Measurements from ENCODE around the gene ISG20.

Gene ISG20

DNA sequence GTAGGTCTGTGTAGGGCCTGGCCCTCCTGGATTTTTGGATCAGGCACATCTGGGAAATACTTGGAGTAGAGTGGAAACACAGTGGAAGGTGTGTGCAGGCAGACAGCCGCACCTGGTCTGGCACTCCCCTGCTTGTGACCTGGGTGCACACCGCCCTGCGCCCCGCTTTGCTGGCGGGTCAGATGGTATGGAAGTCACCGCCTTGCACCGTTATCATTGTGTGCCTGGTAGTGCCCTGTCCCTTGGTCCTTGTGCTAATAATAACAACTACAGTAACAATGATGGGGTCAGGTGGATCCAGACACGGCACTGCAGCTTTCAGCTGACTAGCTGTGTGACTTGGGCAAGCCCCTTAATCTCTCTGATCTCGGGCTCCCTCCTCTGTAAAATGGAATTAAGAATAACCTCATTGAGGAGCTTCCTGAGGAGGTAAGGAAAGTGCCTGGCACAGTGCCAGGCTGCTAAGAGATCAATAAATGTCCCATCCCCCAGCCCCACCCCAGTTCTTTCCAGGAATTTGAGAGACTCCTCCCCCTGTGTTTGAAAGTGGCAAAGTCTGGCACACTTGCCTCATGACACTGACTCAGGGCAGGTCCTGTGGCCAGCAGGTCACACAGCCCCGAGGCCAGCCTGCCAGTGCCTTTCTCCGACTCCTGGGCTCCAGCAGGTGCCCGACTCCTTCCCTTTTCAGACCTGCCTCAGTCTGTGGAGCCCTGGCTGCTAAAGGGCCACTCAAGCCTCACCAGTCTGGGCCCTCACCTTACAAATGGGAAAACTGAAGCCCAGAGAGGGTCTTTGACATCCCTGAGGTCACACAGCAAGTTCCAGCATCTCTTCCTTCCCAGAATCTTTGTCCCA is 9.8 kb downstream of the ISG20 start:
- H3K79me2 ChIP-seq (ENCODE audit: control insufficient read depth, insufficient read depth, low read length, unreplicated experiment) = no peaks in the 10 kb centered on the region
- no peaks in the 10 kb centered on the region for H3K36me3 ChIP-seq (ENCODE audit: insufficient read depth, low read length)
- peak overlapping the region; percentile 28; the same call in 1 of the 2 replicates for H3K4me3 ChIP-seq (ENCODE audit: low read depth, low read length)
- H3K27me3 ChIP-seq (ENCODE audit: insufficient read depth, low read length) = no peaks in the 10 kb centered on the region
- H3K27ac ChIP-seq (ENCODE audit: low read depth, low read length) = peak overlapping the region; percentile 95
- H2AFZ ChIP-seq (ENCODE audit: low read length, unreplicated experiment) = no peak overlapping the region
- peaks cover 22% of the 10 kb centered on the region for H3K4me1 ChIP-seq (ENCODE audit: control insufficient read depth, insufficient read depth, low read length, unreplicated experiment)

DNA sequence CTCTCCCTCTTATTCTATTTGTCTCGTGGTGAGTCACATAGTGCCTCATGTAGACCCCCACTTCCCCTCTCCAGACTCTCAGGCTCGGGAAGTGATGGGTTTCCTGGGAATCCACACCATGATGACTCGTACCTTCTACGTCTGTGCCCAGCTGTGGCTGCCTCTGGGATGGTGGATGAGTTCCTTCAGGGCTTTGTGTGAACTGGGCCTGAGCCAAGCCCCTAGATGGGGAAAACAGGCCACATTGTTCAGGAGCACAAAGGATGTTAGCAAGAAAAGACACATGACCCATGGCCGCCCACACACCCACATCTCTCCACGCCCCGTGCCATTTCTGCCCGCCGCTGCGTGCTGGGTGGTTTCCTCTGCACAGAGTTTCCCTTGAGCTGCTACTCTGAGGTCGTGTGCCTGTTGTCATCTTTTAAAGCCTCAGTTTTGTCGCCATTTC is 10.5 kb downstream of the ISG20 start:
- Histone ChIP-seq H3K79me2 (ENCODE audit: control insufficient read depth, insufficient read depth, low read length, unreplicated experiment) (no peaks in the 10 kb centered on the region), H3K36me3 (ENCODE audit: insufficient read depth, low read length) (no peaks in the 10 kb centered on the region), H3K27ac (ENCODE audit: low read depth, low read length) (peak overlapping the region; percentile 95), H2AFZ (ENCODE audit: low read length, unreplicated experiment) (no peak overlapping the region), H3K4me3 (ENCODE audit: low read depth, low read length) (peak overlapping the region; percentile 28; the same call in 1 of the 2 replicates), H3K4me1 (ENCODE audit: control insufficient read depth, insufficient read depth, low read length, unreplicated experiment) (peaks cover 22% of the 10 kb centered on the region), H3K27me3 (ENCODE audit: insufficient read depth, low read length) (no peaks in the 10 kb centered on the region)

DNA sequence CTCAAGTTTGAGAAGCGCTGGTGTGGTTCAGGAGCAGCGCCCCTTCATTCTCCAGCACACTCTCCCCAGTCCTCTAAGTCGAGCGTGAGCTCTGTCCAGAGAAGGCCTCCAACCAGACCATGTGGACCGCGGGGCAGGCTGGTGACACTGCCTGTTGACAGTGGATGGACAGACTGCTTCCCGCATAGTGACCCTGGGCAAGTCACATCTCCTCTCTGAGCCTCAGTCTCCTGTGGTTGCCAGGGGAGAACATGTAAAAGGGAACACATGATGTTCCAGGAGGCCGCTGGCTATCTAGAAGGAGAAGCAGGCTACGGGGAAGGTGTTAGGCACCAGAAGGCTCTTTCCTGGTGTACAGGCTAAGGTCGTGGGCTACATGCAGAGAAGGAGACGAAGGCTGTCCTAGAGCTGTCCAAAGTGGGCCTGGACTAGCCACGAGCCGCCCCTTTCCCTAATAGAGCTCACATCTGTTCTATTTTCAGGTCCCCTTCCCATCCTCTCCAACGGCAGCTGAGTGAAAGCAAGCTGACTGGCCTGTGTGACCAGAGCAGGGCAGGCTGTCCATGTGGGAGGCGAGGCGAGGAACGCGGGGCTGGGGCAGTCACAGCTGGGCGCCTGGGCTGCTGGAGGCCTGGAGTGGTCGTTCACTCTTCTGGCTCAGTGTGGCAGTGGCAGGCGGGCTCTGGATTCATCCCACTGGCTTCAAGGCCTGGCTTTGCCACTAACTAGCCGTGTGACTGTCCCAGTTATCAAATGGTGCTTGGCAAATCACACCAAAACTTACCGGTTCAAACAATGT is 11.1 kb downstream of the ISG20 start:
- Histone ChIP-seq H2AFZ (ENCODE audit: low read length, unreplicated experiment) (no peak overlapping the region), H3K36me3 (ENCODE audit: insufficient read depth, low read length) (no peaks in the 10 kb centered on the region), H3K27ac (ENCODE audit: low read depth, low read length) (peak overlapping the region; percentile 95), H3K27me3 (ENCODE audit: insufficient read depth, low read length) (no peaks in the 10 kb centered on the region), H3K79me2 (ENCODE audit: control insufficient read depth, insufficient read depth, low read length, unreplicated experiment) (no peaks in the 10 kb centered on the region), H3K4me3 (ENCODE audit: low read depth, low read length) (no peak overlapping the region), H3K4me1 (ENCODE audit: control insufficient read depth, insufficient read depth, low read length, unreplicated experiment) (peaks cover 22% of the 10 kb centered on the region)

DNA sequence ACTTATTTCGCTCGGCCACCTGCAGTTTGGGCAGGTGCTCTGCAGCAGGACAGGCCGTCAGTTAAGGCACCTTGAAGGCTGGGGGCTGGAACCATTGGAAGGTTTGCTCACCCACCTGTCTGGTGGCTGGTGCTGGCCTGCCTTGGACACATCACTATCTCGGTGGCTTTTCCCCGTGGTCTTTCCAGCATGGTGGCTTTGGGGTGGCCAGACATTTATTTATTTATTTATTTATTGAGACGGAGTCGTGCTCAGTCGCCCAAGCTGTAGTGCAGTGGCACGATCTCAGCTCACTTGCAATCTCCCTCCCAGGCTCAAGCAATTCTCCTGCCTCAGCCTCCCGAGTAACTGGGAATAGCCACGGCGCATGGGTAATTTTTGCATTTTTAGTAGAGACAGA is 11.7 kb downstream of the ISG20 start:
- H2AFZ ChIP-seq (ENCODE audit: low read length, unreplicated experiment) = no peak overlapping the region
- no peak overlapping the region for H3K4me3 ChIP-seq (ENCODE audit: low read depth, low read length)
- no peaks in the 10 kb centered on the region for H3K27me3 ChIP-seq (ENCODE audit: insufficient read depth, low read length)
- no peaks in the 10 kb centered on the region for H3K79me2 ChIP-seq (ENCODE audit: control insufficient read depth, insufficient read depth, low read length, unreplicated experiment)
- H3K36me3 ChIP-seq (ENCODE audit: insufficient read depth, low read length) = no peaks in the 10 kb centered on the region
- no peak overlapping the region for H3K27ac ChIP-seq (ENCODE audit: low read depth, low read length)
- peaks cover 22% of the 10 kb centered on the region for H3K4me1 ChIP-seq (ENCODE audit: control insufficient read depth, insufficient read depth, low read length, unreplicated experiment)

DNA sequence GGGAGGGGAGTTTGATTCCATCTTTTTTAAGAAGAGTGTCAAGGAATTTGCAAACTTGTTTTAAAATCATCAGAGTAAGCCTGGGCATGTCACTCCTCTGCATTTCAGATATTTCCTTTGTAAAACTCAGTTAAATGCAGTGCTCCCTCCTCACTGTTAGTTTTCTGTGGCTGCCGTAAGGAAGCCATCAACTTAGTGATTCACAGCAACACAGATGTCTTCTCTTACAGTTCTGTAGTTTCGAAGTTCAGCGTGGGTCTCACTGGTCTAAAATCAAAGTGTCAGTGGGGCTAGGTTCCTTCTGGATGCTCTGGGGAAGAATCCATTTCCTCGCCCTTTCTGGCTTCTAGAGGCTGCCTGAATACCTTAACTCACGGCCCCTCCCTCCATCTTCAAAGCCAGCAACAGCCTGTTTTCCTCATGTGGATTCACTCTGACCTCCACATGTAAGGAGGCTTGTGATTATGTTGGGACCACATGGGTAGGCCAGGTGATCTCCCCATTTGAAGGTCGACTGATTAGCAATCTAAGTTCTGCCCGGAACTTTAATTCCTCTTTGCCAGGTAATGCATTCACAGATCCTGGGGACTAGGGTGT is 12.4 kb downstream of the ISG20 start:
- Histone ChIP-seq H3K79me2 (ENCODE audit: control insufficient read depth, insufficient read depth, low read length, unreplicated experiment) (no peaks in the 10 kb centered on the region), H3K36me3 (ENCODE audit: insufficient read depth, low read length) (no peaks in the 10 kb centered on the region), H3K4me1 (ENCODE audit: control insufficient read depth, insufficient read depth, low read length, unreplicated experiment) (peaks cover 22% of the 10 kb centered on the region), H3K4me3 (ENCODE audit: low read depth, low read length) (no peak overlapping the region), H3K27ac (ENCODE audit: low read depth, low read length) (no peak overlapping the region), H3K27me3 (ENCODE audit: insufficient read depth, low read length) (no peaks in the 10 kb centered on the region), H2AFZ (ENCODE audit: low read length, unreplicated experiment) (no peak overlapping the region)

DNA sequence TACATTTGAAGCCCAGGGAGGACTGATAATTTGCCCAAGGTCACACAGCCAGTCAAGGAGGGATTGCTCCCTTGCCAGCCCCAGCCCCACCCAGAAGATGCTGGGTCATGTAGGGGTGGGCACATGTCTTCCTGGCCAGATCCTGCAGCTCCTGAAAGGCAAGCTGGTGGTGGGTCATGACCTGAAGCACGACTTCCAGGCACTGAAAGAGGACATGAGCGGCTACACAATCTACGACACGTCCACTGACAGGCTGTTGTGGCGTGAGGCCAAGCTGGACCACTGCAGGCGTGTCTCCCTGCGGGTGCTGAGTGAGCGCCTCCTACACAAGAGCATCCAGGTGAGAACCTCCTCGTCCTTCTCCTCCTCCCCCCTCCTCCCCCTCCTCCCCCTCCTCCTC is 13.2 kb downstream of the ISG20 start:
- Histone ChIP-seq H3K4me3 (ENCODE audit: low read depth, low read length) (no peak overlapping the region), H3K79me2 (ENCODE audit: control insufficient read depth, insufficient read depth, low read length, unreplicated experiment) (no peaks in the 10 kb centered on the region), H3K27me3 (ENCODE audit: insufficient read depth, low read length) (no peaks in the 10 kb centered on the region), H3K36me3 (ENCODE audit: insufficient read depth, low read length) (no peaks in the 10 kb centered on the region), H3K27ac (ENCODE audit: low read depth, low read length) (no peak overlapping the region), H2AFZ (ENCODE audit: low read length, unreplicated experiment) (no peak overlapping the region), H3K4me1 (ENCODE audit: control insufficient read depth, insufficient read depth, low read length, unreplicated experiment) (peaks cover 22% of the 10 kb centered on the region)

DNA sequence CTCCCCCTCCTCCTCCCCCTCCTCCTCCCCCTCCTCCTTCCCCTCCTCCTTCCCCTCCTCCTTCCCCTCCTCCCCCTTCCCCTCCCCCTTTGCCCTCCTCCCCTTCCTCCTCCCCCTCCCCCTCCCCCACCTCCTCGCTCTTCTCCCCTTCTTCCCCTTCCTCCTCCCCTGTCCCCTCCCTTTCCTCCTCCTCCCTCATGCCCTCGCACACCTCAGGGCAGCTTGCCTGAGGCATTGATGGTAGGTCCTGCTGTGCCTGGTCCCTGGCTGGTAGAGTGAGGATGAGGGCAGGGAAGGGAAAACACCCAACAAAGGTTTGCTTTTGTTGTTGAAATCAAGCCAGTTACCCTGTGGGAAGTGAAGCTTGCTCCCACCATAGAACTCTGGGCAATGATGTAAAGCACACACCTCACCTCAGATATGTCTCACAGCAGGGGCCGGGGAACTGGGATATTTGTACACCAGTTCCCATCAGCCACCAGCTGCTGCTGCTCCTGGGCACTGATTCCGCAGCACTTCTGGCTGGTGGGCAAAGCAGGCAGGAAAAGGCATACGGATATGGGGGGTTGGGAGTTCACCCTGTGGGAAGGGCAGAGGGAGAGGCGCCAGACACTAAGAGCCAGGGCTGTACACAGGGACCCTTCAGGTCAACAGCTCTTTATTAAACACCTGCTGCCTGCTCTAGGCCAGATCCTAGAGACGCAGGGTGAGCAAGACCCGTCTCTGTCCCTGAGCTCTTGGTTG is 13.8 kb downstream of the ISG20 start:
- peaks cover 22% of the 10 kb centered on the region for H3K4me1 ChIP-seq (ENCODE audit: control insufficient read depth, insufficient read depth, low read length, unreplicated experiment)
- H3K36me3 ChIP-seq (ENCODE audit: insufficient read depth, low read length) = no peaks in the 10 kb centered on the region
- H3K27ac ChIP-seq (ENCODE audit: low read depth, low read length) = no peak overlapping the region
- no peak overlapping the region for H3K4me3 ChIP-seq (ENCODE audit: low read depth, low read length)
- H3K79me2 ChIP-seq (ENCODE audit: control insufficient read depth, insufficient read depth, low read length, unreplicated experiment) = no peaks in the 10 kb centered on the region
- H3K27me3 ChIP-seq (ENCODE audit: insufficient read depth, low read length) = no peaks in the 10 kb centered on the region
- no peak overlapping the region for H2AFZ ChIP-seq (ENCODE audit: low read length, unreplicated experiment)

DNA sequence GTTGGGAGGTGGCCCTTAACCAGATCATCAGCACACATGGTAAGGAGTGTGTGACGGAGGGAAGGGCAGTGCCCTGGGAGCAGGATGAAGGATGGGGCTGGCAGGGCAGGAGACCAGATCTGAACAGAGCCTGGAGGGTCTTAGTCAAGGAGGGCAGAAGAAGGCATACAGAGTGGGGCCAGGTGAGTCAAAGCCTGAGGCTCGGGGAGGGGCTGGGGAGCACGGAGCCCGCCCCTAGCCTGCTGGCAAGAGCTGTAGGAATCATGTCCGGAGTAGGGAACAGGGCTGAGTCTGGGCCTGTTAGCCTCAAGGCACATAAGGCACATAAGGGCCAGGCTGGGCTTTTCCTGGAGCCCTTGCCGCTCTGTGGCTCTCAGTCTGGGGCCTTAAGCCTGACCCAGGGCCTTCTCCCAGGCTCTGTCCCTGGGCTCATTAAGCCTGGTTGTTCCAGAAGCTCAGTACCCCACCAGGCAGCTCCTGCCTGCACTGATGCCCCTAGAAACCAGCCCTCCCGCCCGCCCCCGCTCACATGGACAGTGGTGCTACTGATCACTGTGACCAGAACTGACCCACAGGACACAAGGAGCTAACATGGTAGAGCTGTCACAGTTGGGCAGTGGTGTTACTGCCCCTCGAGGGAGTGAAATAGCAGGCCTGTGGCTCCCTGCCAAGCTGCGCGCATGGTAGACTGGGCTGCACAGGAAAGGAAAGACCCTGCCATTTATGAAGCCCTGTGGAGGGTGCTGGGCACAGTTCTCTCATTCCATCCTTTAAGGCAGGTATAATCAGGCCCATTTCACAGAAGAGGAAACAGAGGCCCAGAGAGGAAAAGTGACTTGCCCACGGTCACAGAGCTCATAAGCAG is 14.6 kb downstream of the ISG20 start:
- H3K27ac ChIP-seq (ENCODE audit: low read depth, low read length) = no peak overlapping the region
- H3K4me3 ChIP-seq (ENCODE audit: low read depth, low read length) = no peak overlapping the region
- H3K79me2 ChIP-seq (ENCODE audit: control insufficient read depth, insufficient read depth, low read length, unreplicated experiment) = no peaks in the 10 kb centered on the region
- H2AFZ ChIP-seq (ENCODE audit: low read length, unreplicated experiment) = no peak overlapping the region
- no peaks in the 10 kb centered on the region for H3K27me3 ChIP-seq (ENCODE audit: insufficient read depth, low read length)
- peaks cover 15% of the 10 kb centered on the region for H3K4me1 ChIP-seq (ENCODE audit: control insufficient read depth, insufficient read depth, low read length, unreplicated experiment)
- no peaks in the 10 kb centered on the region for H3K36me3 ChIP-seq (ENCODE audit: insufficient read depth, low read length)

DNA sequence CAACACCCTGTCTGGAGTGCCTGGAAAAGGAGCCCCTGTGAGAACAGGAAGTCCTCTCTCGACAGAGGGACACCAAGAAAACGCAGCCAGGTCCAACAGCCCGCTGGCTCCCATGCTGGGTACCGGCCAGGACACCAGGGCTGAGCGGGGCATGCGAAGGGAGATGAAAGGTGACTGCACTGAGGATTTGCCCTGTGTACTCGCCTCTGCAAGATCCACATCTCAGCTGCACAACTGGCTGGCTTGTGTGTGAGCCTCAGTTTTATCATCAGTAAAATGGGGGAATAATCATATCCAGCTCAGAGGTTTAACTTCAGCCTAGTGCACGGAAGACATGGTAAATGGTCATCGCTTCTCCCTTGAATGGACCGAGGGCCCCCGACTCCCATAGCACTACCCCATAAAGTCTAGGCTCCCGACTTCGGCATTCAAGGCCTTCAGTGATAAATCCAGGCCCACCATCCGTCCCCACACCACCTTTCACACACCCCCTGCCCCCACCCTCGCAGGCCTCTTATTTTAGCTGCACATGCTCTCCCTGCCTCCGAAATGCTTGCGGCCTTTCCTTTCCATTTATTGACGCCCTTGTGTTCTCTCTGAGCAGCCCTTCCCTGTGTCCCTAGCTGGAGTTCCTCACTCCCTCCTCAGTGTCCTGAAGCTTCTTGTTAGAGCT is 15.8 kb downstream of the ISG20 start:
- Histone ChIP-seq H3K79me2 (ENCODE audit: control insufficient read depth, insufficient read depth, low read length, unreplicated experiment) (no peaks in the 10 kb centered on the region), H2AFZ (ENCODE audit: low read length, unreplicated experiment) (no peak overlapping the region), H3K27ac (ENCODE audit: low read depth, low read length) (no peak overlapping the region), H3K36me3 (ENCODE audit: insufficient read depth, low read length) (no peaks in the 10 kb centered on the region), H3K4me3 (ENCODE audit: low read depth, low read length) (no peak overlapping the region), H3K27me3 (ENCODE audit: insufficient read depth, low read length) (no peaks in the 10 kb centered on the region), H3K4me1 (ENCODE audit: control insufficient read depth, insufficient read depth, low read length, unreplicated experiment) (peaks cover 12% of the 10 kb centered on the region)
